Measurements from ENCODE around the gene ATRN. TPM values are rescaled to one million over a fixed set of nuclear protein-coding genes. Genes with fewer than 3 reads are reported as not detected.
"Not testable (repeated sequence)": the region's sequence is repeated elsewhere in the genome, so short reads cannot be mapped to it uniquely, and the experiment has no call there.

Gene ATRN
- total RNA-seq, 2 donors from 2014 or later: 15.7 to 16.5 TPM

- H3K9me3 Mint-ChIP-seq; H3K27me3 Mint-ChIP-seq; H3K27ac Mint-ChIP-seq; H3K36me3 Mint-ChIP-seq; DNase-seq (ENCODE audit: low spot score); ATAC-seq; H3K4me3 Mint-ChIP-seq: not testable (repeated sequence)
- H3K4me1 Mint-ChIP-seq (ENCODE audit: low read depth in 2 of 2): peaks cover 20 to 26% of the 10 kb centered on the region in 2 donors
Observed at GRCh38 chr20:3477003-3477860, 6.4 kb downstream of the ATRN start.

GRCh38 chr20:3477861-3478544 is 7.2 kb downstream of the ATRN start:
- Mint-ChIP-seq H3K27me3 (no peaks in the 10 kb centered on the region), H3K4me1 (ENCODE audit: low read depth in 2 of 2) (peaks cover 13 to 18% of the 10 kb centered on the region in 2 donors), H3K4me3 (no peak overlapping the region), H3K36me3 (no peaks in the 10 kb centered on the region), H3K9me3 (no peaks in the 10 kb centered on the region), H3K27ac (no peak overlapping the region)
- no peak for DNase-seq (ENCODE audit: low spot score)
- ATAC-seq: no peak

GRCh38 chr20:3479025-3479424 is 8.2 kb downstream of the ATRN start:
- H3K27ac Mint-ChIP-seq: no peak overlapping the region
- no peak overlapping the region for H3K4me3 Mint-ChIP-seq
- H3K9me3 Mint-ChIP-seq: no peaks in the 10 kb centered on the region
- peaks cover 3 to 8% of the 10 kb centered on the region in 2 donors for H3K4me1 Mint-ChIP-seq (ENCODE audit: low read depth in 2 of 2)
- H3K27me3 Mint-ChIP-seq: no peaks in the 10 kb centered on the region
- no peaks in the 10 kb centered on the region for H3K36me3 Mint-ChIP-seq
- DNase-seq (ENCODE audit: low spot score): no peak
- no peak for ATAC-seq

GRCh38 chr20:3479759-3480615 is 9.2 kb downstream of the ATRN start:
- H3K9me3 Mint-ChIP-seq: no peaks in the 10 kb centered on the region
- H3K27ac Mint-ChIP-seq: no peak overlapping the region

GRCh38 chr20:3483309-3483708 is 12.5 kb downstream of the ATRN start:
- H3K4me1 Mint-ChIP-seq (ENCODE audit: low read depth in 2 of 2): peaks cover 5 to 6% of the 10 kb centered on the region in 2 donors
- no peak for ATAC-seq
- H3K27me3 Mint-ChIP-seq: no peaks in the 10 kb centered on the region

More at GRCh38 chr20:3479759-3480615, 9.2 kb downstream of the ATRN start:
- Mint-ChIP-seq H3K4me1 (ENCODE audit: low read depth in 2 of 2) (peaks cover 3 to 6% of the 10 kb centered on the region in 2 donors), H3K4me3 (no peak overlapping the region), H3K36me3 (no peaks in the 10 kb centered on the region), H3K27me3 (no peaks in the 10 kb centered on the region)
- ATAC-seq (no peak), DNase-seq (ENCODE audit: low spot score) (no peak)

GRCh38 chr20:3483784-3484183 is 13.0 kb downstream of the ATRN start:
- no peak for DNase-seq (ENCODE audit: low spot score)
- Mint-ChIP-seq H3K36me3 (peaks cover 25% of the 10 kb centered on the region), H3K9me3 (peaks cover 6% of the 10 kb centered on the region), H3K4me1 (ENCODE audit: low read depth in 2 of 2) (peaks cover 5 to 6% of the 10 kb centered on the region in 2 donors), H3K27me3 (no peaks in the 10 kb centered on the region), H3K4me3 (no peak overlapping the region), H3K27ac (no peak overlapping the region)
- no peak for ATAC-seq

More at GRCh38 chr20:3483309-3483708, 12.5 kb downstream of the ATRN start:
- H3K27ac Mint-ChIP-seq: no peak overlapping the region
- no peak for DNase-seq (ENCODE audit: low spot score)
- peaks cover 6% of the 10 kb centered on the region for H3K9me3 Mint-ChIP-seq
- H3K4me3 Mint-ChIP-seq: no peak overlapping the region
- H3K36me3 Mint-ChIP-seq: peaks cover 24% of the 10 kb centered on the region

- Mint-ChIP-seq H3K9me3 (peaks cover 6% of the 10 kb centered on the region), H3K27me3 (no peaks in the 10 kb centered on the region), H3K4me3 (no peak overlapping the region), H3K36me3 (peaks cover 25% of the 10 kb centered on the region), H3K27ac (no peak overlapping the region), H3K4me1 (ENCODE audit: low read depth in 2 of 2) (peaks cover 6 to 10% of the 10 kb centered on the region in 2 donors)
- DNase-seq (ENCODE audit: low spot score): no peak
- ATAC-seq: no peak
Observed at GRCh38 chr20:3485913-3486312, 15.1 kb downstream of the ATRN start.

- DNase-seq (ENCODE audit: low spot score) (no peak), ATAC-seq (no peak)
- Mint-ChIP-seq H3K9me3 (peaks cover 6% of the 10 kb centered on the region), H3K4me3 (no peak overlapping the region), H3K27ac (no peak overlapping the region), H3K4me1 (ENCODE audit: low read depth in 2 of 2) (peaks cover 6 to 10% of the 10 kb centered on the region in 2 donors), H3K27me3 (no peaks in the 10 kb centered on the region), H3K36me3 (peaks cover 25% of the 10 kb centered on the region)
Observed at GRCh38 chr20:3486850-3487249, 16.0 kb downstream of the ATRN start.

- H3K4me3 Mint-ChIP-seq: no peak overlapping the region
- H3K9me3 Mint-ChIP-seq: no peaks in the 10 kb centered on the region
- peaks cover 8% of the 10 kb centered on the region for H3K36me3 Mint-ChIP-seq
- ATAC-seq (no peak), DNase-seq (ENCODE audit: low spot score) (no peak)
- peaks cover 10 to 21% of the 10 kb centered on the region in 2 donors for H3K4me1 Mint-ChIP-seq (ENCODE audit: low read depth in 2 of 2)
- H3K27me3 Mint-ChIP-seq: no peaks in the 10 kb centered on the region
- H3K27ac Mint-ChIP-seq: no peak overlapping the region
Observed at GRCh38 chr20:3492669-3493068, 21.9 kb downstream of the ATRN start.

GRCh38 chr20:3494218-3494617 is 23.4 kb downstream of the ATRN start:
- H3K27ac Mint-ChIP-seq: no peak overlapping the region
- DNase-seq (ENCODE audit: low spot score) (no peak), ATAC-seq (no peak)
- H3K4me1 Mint-ChIP-seq (ENCODE audit: low read depth in 2 of 2): peaks cover 10 to 18% of the 10 kb centered on the region in 2 donors
- no peaks in the 10 kb centered on the region for H3K36me3 Mint-ChIP-seq
- H3K27me3 Mint-ChIP-seq: no peaks in the 10 kb centered on the region
- H3K9me3 Mint-ChIP-seq: no peaks in the 10 kb centered on the region
- H3K4me3 Mint-ChIP-seq: no peak overlapping the region

- Mint-ChIP-seq H3K27ac (no peak overlapping the region), H3K36me3 (no peaks in the 10 kb centered on the region), H3K9me3 (no peaks in the 10 kb centered on the region), H3K4me3 (no peak overlapping the region), H3K4me1 (ENCODE audit: low read depth in 2 of 2) (peaks cover 0 to 6% of the 10 kb centered on the region in 2 donors), H3K27me3 (no peaks in the 10 kb centered on the region)
- DNase-seq (ENCODE audit: low spot score) (no peak), ATAC-seq (no peak)
Observed at GRCh38 chr20:3502878-3503277, 32.1 kb downstream of the ATRN start.

- no peak for DNase-seq (ENCODE audit: low spot score)
- Mint-ChIP-seq H3K36me3 (no peaks in the 10 kb centered on the region), H3K27me3 (no peaks in the 10 kb centered on the region), H3K9me3 (no peaks in the 10 kb centered on the region), H3K4me3 (no peak overlapping the region), H3K4me1 (ENCODE audit: low read depth in 2 of 2) (peaks cover 11 to 17% of the 10 kb centered on the region in 2 donors), H3K27ac (no peak overlapping the region)
- no peak for ATAC-seq
Observed at GRCh38 chr20:3505148-3505547, 34.3 kb downstream of the ATRN start.

GRCh38 chr20:3509064-3509463 is 38.2 kb downstream of the ATRN start:
- no peak overlapping the region for H3K27ac Mint-ChIP-seq
- no peak overlapping the region for H3K4me3 Mint-ChIP-seq
- peaks cover 11 to 14% of the 10 kb centered on the region in 2 donors for H3K4me1 Mint-ChIP-seq (ENCODE audit: low read depth in 2 of 2)
- H3K27me3 Mint-ChIP-seq: no peaks in the 10 kb centered on the region
- H3K36me3 Mint-ChIP-seq: no peaks in the 10 kb centered on the region
- ATAC-seq: peak in 1 of 2 donors; percentile 70
- DNase-seq (ENCODE audit: low spot score): no peak
- H3K9me3 Mint-ChIP-seq: no peaks in the 10 kb centered on the region
